HEK293 (cell line): ENCODE results near the gene PTGR2.

Experiments
- CTCF ChIA-PET: fragments of 350-600 bp; formaldehyde crosslinking; extraction: SDS; loops from one replicate; lab custom pipeline; 2021; ENCODE audit warnings: antibody characterized with exemption; lab: Yijun Ruan, JAX
- POLR2A ChIA-PET: fragments of 300-600 bp; formaldehyde crosslinking; extraction: SDS; loops from one replicate; lab custom pipeline; 2020; ENCODE audit warnings: antibody characterized with exemption, inconsistent platforms; lab: Yijun Ruan, JAX
- H3K27ac ChIP-seq: fragments of 200-500 bp; sonication (Bioruptor generic); 2 replicates; pipeline ENCODE4 v1.5.1; 2014; ENCODE audit warnings: low read depth, low read length, control low read depth, inconsistent platforms; ENCODE audit errors: extremely low read depth
- H3K36me3 ChIP-seq, 2 experiments: fragments of 200-500 bp in 1 of 2; sonication (Bioruptor generic) in 1 of 2; 1 replicate in 1 of 2; 2 replicates in 1 of 2; pipeline ENCODE4 v1.5.1; 2014 to 2017; ENCODE audit warnings: inconsistent platforms in 2 of 2, low read length in 2 of 2; ENCODE audit not compliant: control insufficient read depth in 2 of 2, insufficient read depth in 1 of 2
- H3K4me1 ChIP-seq: fragments of 200-500 bp; sonication (Bioruptor generic); 2 replicates; pipeline ENCODE4 v1.5.1; 2014; ENCODE audit warnings: mild to moderate bottlenecking, low read length, inconsistent platforms; ENCODE audit not compliant: control insufficient read depth, insufficient read depth
- H3K4me3 ChIP-seq: 2 replicates; pipeline ENCODE4 v1.5.1; 2011; ENCODE audit warnings: low read depth, mild to moderate bottlenecking, control low read depth, low read length, moderate library complexity
- H3K9me3 ChIP-seq: fragments of 200-500 bp; sonication (Bioruptor generic); 2 replicates; pipeline ENCODE4 v1.5.1; 2014; ENCODE audit warnings: low read depth, low read length, inconsistent platforms; ENCODE audit not compliant: control insufficient read depth, insufficient read depth
- HOXD13 ChIP-seq: sonication (generic); formaldehyde crosslinking; IDR thresholded peaks from 2 replicates; pipeline ENCODE4 v1.8.0; 2022; ENCODE audit warnings: missing genetic modification reagents, borderline replicate concordance
- IKZF3 ChIP-seq: fragments of 450-650 bp; IDR thresholded peaks from 2 replicates; pipeline ENCODE4 v1.5.0; 2018; ENCODE audit warnings: missing biosample characterization, mild to moderate bottlenecking, missing genetic modification characterization, moderate library complexity
- KLF7 ChIP-seq: fragments of 450-650 bp; formaldehyde crosslinking; IDR thresholded peaks from 2 replicates; pipeline ENCODE4 v1.5.1; 2016; ENCODE audit warnings: missing biosample characterization, missing genetic modification characterization, borderline replicate concordance
- KLF9 ChIP-seq: fragments of 450-650 bp; formaldehyde crosslinking; IDR thresholded peaks from 2 replicates; pipeline ENCODE4 v1.5.1; 2016; ENCODE audit warnings: missing biosample characterization, missing genetic modification characterization, low read depth
- SP2 ChIP-seq: fragments of 450-650 bp; formaldehyde crosslinking; IDR thresholded peaks from 2 replicates; pipeline ENCODE4 v1.5.1; 2016; ENCODE audit warnings: missing biosample characterization, missing genetic modification characterization
- SP7 ChIP-seq: fragments of 450-650 bp; formaldehyde crosslinking; IDR thresholded peaks from 2 replicates; pipeline ENCODE4 v1.5.1; 2016; ENCODE audit warnings: missing biosample characterization, missing genetic modification characterization
- TCF7L2 ChIP-seq: IDR thresholded peaks from 2 replicates; pipeline ENCODE4 v1.6.1; 2011; ENCODE audit warnings: low read depth, mild to moderate bottlenecking, inconsistent platforms, low read length, moderate library complexity, borderline replicate concordance
- ZBTB20 ChIP-seq: fragments of 450-650 bp; formaldehyde crosslinking; IDR thresholded peaks from 2 replicates; pipeline ENCODE4 v1.5.1; 2016; ENCODE audit warnings: missing biosample characterization, missing genetic modification characterization
- ZBTB21 ChIP-seq: fragments of 450-650 bp; formaldehyde crosslinking; IDR thresholded peaks from 2 replicates; pipeline ENCODE4 v1.5.1; 2017; ENCODE audit warnings: missing biosample characterization, missing genetic modification characterization
- ZBTB7A ChIP-seq: fragments of 450-650 bp; formaldehyde crosslinking; IDR thresholded peaks from 2 replicates; pipeline ENCODE4 v1.5.1; 2016; ENCODE audit warnings: low read depth, missing biosample characterization, missing genetic modification characterization
- ZFP37 ChIP-seq: fragments of 450-650 bp; formaldehyde crosslinking; IDR thresholded peaks from 2 replicates; pipeline ENCODE4 v1.5.1; 2016; ENCODE audit warnings: missing biosample characterization, missing genetic modification characterization
- ZNF146 ChIP-seq: fragments of 450-650 bp; formaldehyde crosslinking; IDR thresholded peaks from 2 replicates; pipeline ENCODE4 v1.5.1; 2016; ENCODE audit warnings: missing biosample characterization, missing genetic modification characterization
- ZNF16 ChIP-seq: fragments of 450-650 bp; formaldehyde crosslinking; IDR thresholded peaks from 2 replicates; pipeline ENCODE4 v1.5.1; 2016; ENCODE audit warnings: low read depth, missing biosample characterization, missing genetic modification characterization
- ZNF214 ChIP-seq: fragments of 450-650 bp; formaldehyde crosslinking; IDR thresholded peaks from 2 replicates; pipeline ENCODE4 v1.5.1; 2017; ENCODE audit warnings: missing biosample characterization, mild to moderate bottlenecking, missing genetic modification characterization, borderline replicate concordance
- ZNF248 ChIP-seq: fragments of 450-650 bp; formaldehyde crosslinking; IDR thresholded peaks from 2 replicates; pipeline ENCODE4 v1.5.1; 2017; ENCODE audit warnings: missing biosample characterization, missing genetic modification characterization
- ZNF266 ChIP-seq: fragments of 450-650 bp; formaldehyde crosslinking; IDR thresholded peaks from 2 replicates; pipeline ENCODE4 v1.5.1; 2016; ENCODE audit warnings: missing biosample characterization, missing genetic modification characterization, low read depth
- ZNF335 ChIP-seq: fragments of 450-650 bp; formaldehyde crosslinking; conservative IDR thresholded peaks from 2 replicates; pipeline ENCODE4 v1.5.1; 2016; ENCODE audit warnings: missing biosample characterization, missing genetic modification characterization
- ZNF426 ChIP-seq: fragments of 450-650 bp; formaldehyde crosslinking; IDR thresholded peaks from 2 replicates; pipeline ENCODE4 v1.5.1; 2017; ENCODE audit warnings: missing biosample characterization, missing genetic modification characterization, mild to moderate bottlenecking, inconsistent platforms, moderate library complexity
- ZNF501 ChIP-seq: fragments of 450-650 bp; formaldehyde crosslinking; IDR thresholded peaks from 2 replicates; pipeline ENCODE4 v1.5.1; 2016; ENCODE audit warnings: missing biosample characterization, missing genetic modification characterization
- ZNF518A ChIP-seq: fragments of 450-650 bp; formaldehyde crosslinking; conservative IDR thresholded peaks from 2 replicates; pipeline ENCODE4 v1.5.1; 2016; ENCODE audit warnings: low read depth, missing biosample characterization, missing genetic modification characterization
- ZNF521 ChIP-seq: fragments of 450-650 bp; formaldehyde crosslinking; IDR thresholded peaks from 2 replicates; pipeline ENCODE4 v1.5.1; 2017; ENCODE audit warnings: missing biosample characterization, mild to moderate bottlenecking, missing genetic modification characterization
- ZNF558 ChIP-seq: fragments of 450-650 bp; formaldehyde crosslinking; IDR thresholded peaks from 2 replicates; pipeline ENCODE4 v1.5.1; 2016; ENCODE audit warnings: missing biosample characterization, missing genetic modification characterization
- ZNF585B ChIP-seq: fragments of 450-650 bp; formaldehyde crosslinking; IDR thresholded peaks from 2 replicates; pipeline ENCODE4 v1.5.1; 2016; ENCODE audit warnings: missing biosample characterization, missing genetic modification characterization
- ZNF600 ChIP-seq: fragments of 450-650 bp; formaldehyde crosslinking; IDR thresholded peaks from 2 replicates; pipeline ENCODE4 v1.5.1; 2016; ENCODE audit warnings: missing biosample characterization, missing genetic modification characterization
- ZNF645 ChIP-seq: fragments of 450-650 bp; formaldehyde crosslinking; IDR thresholded peaks from 2 replicates; pipeline ENCODE4; 2016; ENCODE audit warnings: missing biosample characterization, missing genetic modification characterization
- ZSCAN4 ChIP-seq: fragments of 450-650 bp; formaldehyde crosslinking; IDR thresholded peaks from 2 replicates; pipeline ENCODE4 v1.5.1; 2017; ENCODE audit warnings: missing biosample characterization, missing genetic modification characterization
- ZXDB ChIP-seq: fragments of 450-650 bp; formaldehyde crosslinking; IDR thresholded peaks from 2 replicates; pipeline ENCODE4 v1.5.1; 2016; ENCODE audit warnings: missing biosample characterization, missing genetic modification characterization

The PTGR2 gene

GRCh38 chr14:73851567-73852382 is at the start of gene PTGR2 (continued):
- TF ChIP-seq ZNF521 (tag by site-specific recombination) (no peak), KLF9 (tag by site-specific recombination) (0 out of 2 replicates have a peak, but pooled peaks have one; percentile 11), ZNF518A (tag by site-specific recombination) (0 out of 2 replicates have a peak, but pooled peaks have one; percentile 7), ZNF558 (tag by site-specific recombination) (0 out of 2 replicates have a peak, but pooled peaks have one; percentile 6), ZBTB20 (tag by site-specific recombination) (peak; percentile 4; the same call in 1 of the 2 replicates), ZNF501 (tag by site-specific recombination) (0 out of 2 replicates have a peak, but pooled peaks have one; percentile 38), ZBTB7A (tag by site-specific recombination) (no peak), ZFP37 (tag by site-specific recombination) (0 out of 2 replicates have a peak, but pooled peaks have one; percentile 23), HOXD13 (no peak), ZNF146 (tag by site-specific recombination) (peak; percentile 96), SP2 (tag by site-specific recombination) (peak; percentile 87), ZNF335 (peak; percentile 45; the same call in 1 of the 2 replicates), SP7 (peak; percentile 34), ZNF214 (tag by site-specific recombination) (no peak), ZSCAN4 (tag by site-specific recombination) (no peak), ZNF16 (tag by site-specific recombination) (no peak), IKZF3 (tag by site-specific recombination) (peak; percentile 98), ZXDB (tag by site-specific recombination) (peak; percentile 47; the same call in 1 of the 2 replicates), ZBTB21 (no peak)

GRCh38 chr14:73802431-73803188 is 49.0 kb upstream of the PTGR2 start:
- H3K4me3 ChIP-seq, result no peak overlapping the region
- TF ChIP-seq KLF7 (tag by site-specific recombination), result no peak
- TF ChIP-seq ZNF585B (tag by site-specific recombination), result no peak
- TF ChIP-seq ZNF426 (tag by site-specific recombination), result no peak
- TF ChIP-seq ZNF600 (tag by site-specific recombination), result peak; percentile 48; the same call in 1 of the 2 replicates
- no peak for TF ChIP-seq ZNF266 (tag by site-specific recombination)
- no peak for TF ChIP-seq ZNF645 (tag by site-specific recombination)
- TF ChIP-seq ZSCAN4 (tag by site-specific recombination), result no peak
- no peak for TF ChIP-seq ZNF248 (tag by site-specific recombination)
- TF ChIP-seq TCF7L2, result no peak
- POLR2A ChIA-PET, result no interaction called here
- no peaks in the 10 kb centered on the region for H3K4me1 ChIP-seq
- no peak overlapping the region for H3K27ac ChIP-seq
- H3K36me3 ChIP-seq, result no peaks in the 10 kb centered on the region
- no peaks in the 10 kb centered on the region for H3K9me3 ChIP-seq
- CTCF ChIA-PET, result interaction anchor here (0.5 to 1.7 kb wide), 3 partner anchors 18 to 101 kb away, joined by 3 to 4 read pairs (median 3); no protein-coding TSS in a partner anchor
